HL-60 (cell line): ENCODE data around the gene FBXW7.
A peak's percentile ranks its signal among the peaks of the same experiment; 100 is the strongest.

Experiments used
- DNase-seq, 2 experiments: peaks; one replicate each; pipeline ENCODE4 v3.0.0-alpha.2; 2010 to 2020; ENCODE audit warnings: low read depth in 1 of 2, low spot score in 1 of 2
- H3K27ac ChIP-seq: fragments of 250-450 bp; sonication (Bioruptor Pico); replicated peaks from 2 replicates; pipeline ENCODE4 v1.5.1; 2020; ENCODE audit warnings: mild to moderate bottlenecking, moderate library complexity
- H3K27me3 ChIP-seq: fragments of 250-450 bp; sonication (Bioruptor Pico); 2 replicates; pipeline ENCODE4 v1.5.1; 2021; ENCODE audit warnings: mild to moderate bottlenecking, moderate library complexity; ENCODE audit not compliant: insufficient read depth, poor library complexity, severe bottlenecking
- H3K4me3 ChIP-seq: replicated peaks from 2 replicates; pipeline ENCODE4 v1.5.1; 2011; ENCODE audit warnings: mild to moderate bottlenecking, control low read depth, low read length; ENCODE audit not compliant: insufficient read depth
- CTCF ChIP-seq: IDR thresholded peaks from one replicate; pipeline ENCODE4 v1.5.1; 2011; ENCODE audit warnings: low read length, control low read depth, inconsistent platforms; ENCODE audit not compliant: insufficient read depth
- GABPA ChIP-seq: IDR thresholded peaks from 2 replicates; pipeline ENCODE4 v1.6.1; 2012; ENCODE audit warnings: low read depth
- POLR2AphosphoS5 ChIP-seq: IDR thresholded peaks from 2 replicates; pipeline ENCODE4 v1.6.1; 2012; ENCODE audit warnings: low read depth
- REST ChIP-seq: IDR thresholded peaks from 2 replicates; pipeline ENCODE4 v1.6.1; 2012; ENCODE audit warnings: low read depth; ENCODE audit not compliant: insufficient replicate concordance
- SPI1 ChIP-seq: IDR thresholded peaks from 2 replicates; pipeline ENCODE4 v1.6.1; 2012; ENCODE audit warnings: low read depth, mild to moderate bottlenecking, borderline replicate concordance
- microRNA-seq: library from miRNA; unstranded; fragments of <30 nt; microRNA quantifications from one replicate; pipeline ENCODE4, GENCODE V29; 2018

The FBXW7 gene

GRCh38 chr4:152278172-152278504, 257.8 kb downstream of the FBXW7 start:
- no peak for TF ChIP-seq SPI1
- no peak for TF ChIP-seq GABPA
- TF ChIP-seq CTCF = no peak
- no peak for TF ChIP-seq REST
- no peak for TF ChIP-seq POLR2AphosphoS5
- Histone ChIP-seq H3K27ac (no peak overlapping the region), H3K27me3 (no peaks in the 10 kb centered on the region), H3K4me3 (no peak overlapping the region)
- DNase-seq = no peak

GRCh38 chr4:152277333-152277732, 258.6 kb downstream of the FBXW7 start:
- no peak overlapping the region for H3K27ac ChIP-seq
- no peak for DNase-seq
- TF ChIP-seq CTCF (no peak), POLR2AphosphoS5 (no peak), SPI1 (no peak), REST (no peak), GABPA (no peak)
- H3K4me3 ChIP-seq = no peak overlapping the region
- no peaks in the 10 kb centered on the region for H3K27me3 ChIP-seq

- Histone ChIP-seq H3K27me3 (no peaks in the 10 kb centered on the region), H3K27ac (no peak overlapping the region), H3K4me3 (no peak overlapping the region)
- TF ChIP-seq CTCF (no peak), GABPA (no peak), POLR2AphosphoS5 (no peak)
- DNase-seq = no peak
Observed at GRCh38 chr4:152273343-152273742, 262.5 kb downstream of the FBXW7 start.

Small RNA genes lying within 50 kb of the gene (microRNA-seq; reads per million reads assigned to microRNA genes)
- 3.6 reads per million, percentile 8 among the genes with 10 or more reads in this experiment for gene MIR3140
